Ovary (tissue), 3 donors: ENCODE data around the gene SPTSSB.

Source experiments
- EP300 ChIP-seq: sonication (generic); formaldehyde crosslinking; IDR thresholded peaks from one replicate; pipeline ENCODE4 v1.6.1; 2017; ENCODE audit warnings: antibody characterized with exemption
- POLR2A ChIP-seq: fragments of 450-650 bp; IDR thresholded peaks from one replicate; pipeline ENCODE4 v1.6.1; 2017; ENCODE audit warnings: antibody characterized with exemption, mild to moderate bottlenecking, moderate library complexity
- TF ChIP-seq, protein P1 (sequence below), 3 donors: fragments of 450-650 bp in 2 of 3; fragments of 200-600 bp in 1 of 3; IDR thresholded peaks; one replicate each; pipeline versions ENCODE4 v1.5.1 to v1.8.0; 2016 to 2022; ENCODE audit warnings: antibody characterized with exemption in 3 of 3, mild to moderate bottlenecking in 1 of 3
- donor health status: DM: no; HTN: no; CAD: no.

DNA sequence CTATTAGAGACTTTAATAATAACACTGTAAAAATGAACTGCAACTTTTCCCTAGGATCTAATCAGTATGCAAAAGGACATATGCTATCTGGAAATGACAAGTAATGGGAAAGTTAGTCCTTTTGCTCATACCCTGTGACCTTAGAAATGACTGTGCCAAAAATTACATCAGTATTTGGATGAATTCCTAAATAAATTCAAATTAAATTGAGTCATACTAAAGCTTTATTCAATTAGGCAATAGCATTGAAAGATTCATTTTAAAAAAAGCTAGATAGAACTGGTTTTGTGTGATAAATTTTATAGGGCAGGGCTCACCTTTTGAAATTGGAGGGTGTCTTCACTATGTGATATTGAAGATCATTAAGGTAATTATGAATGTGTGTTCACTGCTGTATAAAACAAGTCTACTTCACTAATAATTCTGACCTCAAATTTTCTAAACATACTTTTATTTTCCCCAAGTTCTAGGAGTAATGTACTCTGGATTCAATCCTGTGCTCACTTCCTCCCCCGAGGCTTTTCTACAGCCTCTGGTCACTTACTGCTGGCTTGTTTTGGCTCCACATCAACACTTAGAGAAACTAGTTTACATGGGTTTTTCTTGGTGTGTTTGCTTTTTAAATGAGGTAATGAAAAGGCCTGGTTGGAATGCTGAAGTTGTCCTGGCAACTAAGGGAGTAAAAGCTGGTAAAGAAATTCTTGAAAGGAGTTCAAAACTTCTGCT lies 44.4 kb upstream of the SPTSSB start:
- TF ChIP-seq, protein P1, sequence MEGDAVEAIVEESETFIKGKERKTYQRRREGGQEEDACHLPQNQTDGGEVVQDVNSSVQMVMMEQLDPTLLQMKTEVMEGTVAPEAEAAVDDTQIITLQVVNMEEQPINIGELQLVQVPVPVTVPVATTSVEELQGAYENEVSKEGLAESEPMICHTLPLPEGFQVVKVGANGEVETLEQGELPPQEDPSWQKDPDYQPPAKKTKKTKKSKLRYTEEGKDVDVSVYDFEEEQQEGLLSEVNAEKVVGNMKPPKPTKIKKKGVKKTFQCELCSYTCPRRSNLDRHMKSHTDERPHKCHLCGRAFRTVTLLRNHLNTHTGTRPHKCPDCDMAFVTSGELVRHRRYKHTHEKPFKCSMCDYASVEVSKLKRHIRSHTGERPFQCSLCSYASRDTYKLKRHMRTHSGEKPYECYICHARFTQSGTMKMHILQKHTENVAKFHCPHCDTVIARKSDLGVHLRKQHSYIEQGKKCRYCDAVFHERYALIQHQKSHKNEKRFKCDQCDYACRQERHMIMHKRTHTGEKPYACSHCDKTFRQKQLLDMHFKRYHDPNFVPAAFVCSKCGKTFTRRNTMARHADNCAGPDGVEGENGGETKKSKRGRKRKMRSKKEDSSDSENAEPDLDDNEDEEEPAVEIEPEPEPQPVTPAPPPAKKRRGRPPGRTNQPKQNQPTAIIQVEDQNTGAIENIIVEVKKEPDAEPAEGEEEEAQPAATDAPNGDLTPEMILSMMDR (IDR thresholded peaks at IDR 0.05): no peak
- TF ChIP-seq POLR2A (no peak), EP300 (no peak)
